ENCODE measurements around the gene MGAT5B. TPM values are rescaled to one million over a fixed set of nuclear protein-coding genes. Genes with fewer than 3 reads are reported as not detected.

Gene MGAT5B
- total RNA-seq, 6 experiments from 2014 or later: 0.16 TPM; not detected in 5

GRCh38 chr17:76957678-76958464, 89.7 kb downstream of the MGAT5B start:
- H3K4me3 ChIP-seq: no peak overlapping the region
- TF ChIP-seq CTCF (IDR thresholded peaks at IDR 0.05) (no peak), POLR2A (IDR thresholded peaks at IDR 0.05) (no peak)
- H3K27ac ChIP-seq: no peak overlapping the region
- 35% methylated on average over 17 of the region's 28 CpGs for WGBS (ENCODE audit: insufficient coverage, low coverage, low lambda C conversion rate, missing lambda C conversion rate)
- H3K4me1 ChIP-seq: no peaks in the 10 kb centered on the region
- no peaks in the 10 kb centered on the region for H3K9me3 ChIP-seq
- no peaks in the 10 kb centered on the region for H3K36me3 ChIP-seq
- no peak for ATAC-seq
- no peaks in the 10 kb centered on the region for H3K27me3 ChIP-seq
- intact Hi-C loops (cut with DNase I): no loop called here
- peak in 1 of 3 donors; percentile 33 for DNase-seq

DNA sequence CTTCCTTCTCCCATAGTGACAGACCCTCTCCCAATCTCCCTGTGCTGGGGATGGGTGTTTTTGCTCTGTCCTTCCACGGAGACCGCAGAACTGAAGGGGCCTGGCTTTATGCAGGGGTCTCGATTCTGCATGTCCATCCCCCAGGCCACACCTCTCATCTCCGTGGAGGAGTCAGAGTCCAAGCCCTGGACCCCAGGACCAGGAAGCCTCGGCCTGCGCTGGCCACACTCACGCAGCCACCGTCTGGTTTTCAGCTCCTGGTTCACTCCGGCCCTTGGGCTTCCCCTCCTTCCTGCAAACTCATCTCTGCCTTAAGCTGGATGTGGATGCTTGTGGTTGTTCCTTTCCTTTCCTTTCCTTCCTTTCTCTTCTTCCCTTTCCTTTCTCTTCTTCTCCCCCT, 90.8 kb downstream of the MGAT5B start:
- Histone ChIP-seq H3K27ac (no peak overlapping the region), H3K27me3 (no peaks in the 10 kb centered on the region), H3K36me3 (no peaks in the 10 kb centered on the region), H3K4me3 (no peak overlapping the region), H3K4me1 (no peaks in the 10 kb centered on the region), H3K9me3 (no peaks in the 10 kb centered on the region)
- no peak for ATAC-seq
- 31% methylated on average over 4 of the region's 9 CpGs for WGBS (ENCODE audit: insufficient coverage, low coverage, low lambda C conversion rate, missing lambda C conversion rate)
- TF ChIP-seq CTCF (IDR thresholded peaks at IDR 0.05) (no peak), POLR2A (IDR thresholded peaks at IDR 0.05) (no peak)
- intact Hi-C loops (cut with DNase I): no loop called here
- peak in 1 of 3 donors; percentile 49 for DNase-seq

GRCh38 chr17:76961869-76962268, 93.7 kb downstream of the MGAT5B start:
- 67% methylated on average over 7 of the region's 13 CpGs for WGBS (ENCODE audit: insufficient coverage, low coverage, low lambda C conversion rate, missing lambda C conversion rate)
- H3K9me3 ChIP-seq: no peaks in the 10 kb centered on the region
- no peak overlapping the region for H3K27ac ChIP-seq
- no peak overlapping the region for H3K4me3 ChIP-seq
- DNase-seq (peak in 1 of 3 donors; percentile 27), ATAC-seq (no peak)
- H3K4me1 ChIP-seq: no peaks in the 10 kb centered on the region
- no peak for TF ChIP-seq CTCF (IDR thresholded peaks at IDR 0.05)
- TF ChIP-seq POLR2A (IDR thresholded peaks at IDR 0.05): no peak
- H3K27me3 ChIP-seq: no peaks in the 10 kb centered on the region
- H3K36me3 ChIP-seq: no peaks in the 10 kb centered on the region
- intact Hi-C loops (cut with DNase I): no loop called here

DNA sequence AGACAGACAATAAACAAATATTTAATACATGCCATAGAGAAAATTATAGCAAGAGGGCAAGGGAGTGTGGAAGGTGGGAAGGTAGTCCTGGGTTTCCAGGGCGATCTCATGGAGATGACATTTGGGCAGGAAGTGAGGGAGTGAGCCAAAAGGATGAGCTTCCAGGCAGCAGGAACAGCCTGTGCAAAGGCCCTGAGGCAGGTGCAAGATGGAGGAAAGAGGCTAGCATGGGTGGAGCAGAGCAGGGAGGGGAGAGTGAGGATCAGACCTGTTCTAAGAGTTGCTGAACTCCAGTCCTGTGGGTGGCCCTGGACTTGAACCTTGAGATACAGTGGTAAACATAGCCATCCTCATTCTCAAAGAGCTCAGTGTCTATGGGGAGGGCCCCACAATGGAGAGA, 94.7 kb downstream of the MGAT5B start:
- 56% methylated on average over 1 of the region's 1 CpG for WGBS (ENCODE audit: insufficient coverage, low coverage, low lambda C conversion rate, missing lambda C conversion rate)
- intact Hi-C loops (cut with DNase I): no loop called here
- Histone ChIP-seq H3K27me3 (peaks cover 0 to 3% of the 10 kb centered on the region in 2 donors), H3K4me3 (no peak overlapping the region), H3K4me1 (no peaks in the 10 kb centered on the region), H3K36me3 (no peaks in the 10 kb centered on the region), H3K27ac (no peak overlapping the region), H3K9me3 (no peaks in the 10 kb centered on the region)
- TF ChIP-seq POLR2A (IDR thresholded peaks at IDR 0.05): no peak
- TF ChIP-seq CTCF (IDR thresholded peaks at IDR 0.05): no peak
- DNase-seq (no peak), ATAC-seq (no peak)
